ENCODE data around the gene LRRC42.
"Not testable (repeated sequence)": the region's sequence is repeated elsewhere in the genome, so short reads cannot be mapped to it uniquely, and the experiment has no call there.

Gene LRRC42

GRCh38 chr1:53982034-53982762 is 36.0 kb downstream of the LRRC42 start:
- no peak for TF ChIP-seq CTCF (IDR thresholded peaks at IDR 0.05)
- DNase-seq (ENCODE audit: low spot score) = no peak
- Histone ChIP-seq H3K4me3 (peak overlapping the region; percentile 53), H3K27ac (no peak overlapping the region)

GRCh38 chr1:53982763-53983104 is 36.6 kb downstream of the LRRC42 start:
- H3K4me3 ChIP-seq = peak overlapping the region; percentile 53
- no peak overlapping the region for H3K27ac ChIP-seq

GRCh38 chr1:53984726-53985125 is 38.6 kb downstream of the LRRC42 start:
- TF ChIP-seq CTCF (IDR thresholded peaks at IDR 0.05) = no peak
- no peak overlapping the region for H3K4me3 ChIP-seq
- H3K27ac ChIP-seq = no peak overlapping the region
- DNase-seq (ENCODE audit: low spot score) = no peak

More at GRCh38 chr1:53982763-53983104, 36.6 kb downstream of the LRRC42 start:
- no peak for TF ChIP-seq CTCF (IDR thresholded peaks at IDR 0.05)
- DNase-seq (ENCODE audit: low spot score) = no peak

GRCh38 chr1:53986458-53986857 is 40.3 kb downstream of the LRRC42 start:
- no peak for DNase-seq (ENCODE audit: low spot score)
- TF ChIP-seq CTCF (IDR thresholded peaks at IDR 0.05) = no peak
- Histone ChIP-seq H3K27ac (no peak overlapping the region), H3K4me3 (no peak overlapping the region)

- H3K4me3 ChIP-seq = no peak overlapping the region
- no peak overlapping the region for H3K27ac ChIP-seq
- DNase-seq (ENCODE audit: low spot score) = no peak
- no peak for TF ChIP-seq CTCF (IDR thresholded peaks at IDR 0.05)
These were observed 41.7 kb downstream of the LRRC42 start for GRCh38 chr1:53987880-53988279.

GRCh38 chr1:53992085-53992874 is 46.1 kb downstream of the LRRC42 start:
- Histone ChIP-seq H3K27ac (no peak overlapping the region), H3K4me3 (no peak overlapping the region)
- TF ChIP-seq CTCF (IDR thresholded peaks at IDR 0.05) = no peak
- DNase-seq (ENCODE audit: low spot score) = no peak

GRCh38 chr1:53994516-53994915 is 48.4 kb downstream of the LRRC42 start:
- H3K27ac ChIP-seq; DNase-seq (ENCODE audit: low spot score); H3K4me3 ChIP-seq: not testable (repeated sequence)
